Measurements from ENCODE around the gene PLEKHM3. TPM values are rescaled to one million over a fixed set of nuclear protein-coding genes. Genes with fewer than 3 reads are reported as not detected.
A peak's percentile ranks its signal among the peaks of the same experiment; 100 is the strongest.
"Not testable (repeated sequence)": the region's sequence is repeated elsewhere in the genome, so short reads cannot be mapped to it uniquely, and the experiment has no call there.

The PLEKHM3 gene
- total and polyA plus RNA-seq, 4 experiments from 2014 or later, result 2.9 to 16.1 (median 9.3) TPM

- Mint-ChIP-seq H3K36me3 (peaks cover 16 to 18% of the 10 kb centered on the region in 2 donors), H3K4me3 (no peak overlapping the region)
These were observed 75.1 kb downstream of the PLEKHM3 start for GRCh38 chr2:207950063-207950760.

GRCh38 chr2:207949245-207949644 is 76.1 kb downstream of the PLEKHM3 start:
- peaks cover 26% of the 10 kb centered on the region in 2 donors for H3K36me3 Mint-ChIP-seq
- intact Hi-C loops (cut with micrococcal nuclease), result not testable (repeated sequence)

More at GRCh38 chr2:207950063-207950760, 75.1 kb downstream of the PLEKHM3 start:
- CTCF ChIA-PET (ENCODE audit: partially characterized antibody), result no interaction called here
- POLR2A ChIA-PET (ENCODE audit: partially characterized antibody), result no interaction called here
- Histone ChIP-seq H3K4me1 (ENCODE audit: insufficient read depth, low read length) (no peaks in the 10 kb centered on the region), H3K27ac (ENCODE audit: low read depth, low read length) (no peak overlapping the region), H3K27me3 (ENCODE audit: insufficient read depth, low read length) (no peaks in the 10 kb centered on the region), H3K9me3 (ENCODE audit: control insufficient read depth in 1 of 2, low read length in 2 of 2) (no peaks in the 10 kb centered on the region), H3K4me3 (ENCODE audit: low read length in 2 of 2) (no peak overlapping the region), H3K36me3 (ENCODE audit: insufficient read depth, low read length) (no peaks in the 10 kb centered on the region)
- H3K9me3 Mint-ChIP-seq, result no peaks in the 10 kb centered on the region
- no peak overlapping the region for H3K27ac Mint-ChIP-seq
- H3K27me3 Mint-ChIP-seq, result no peaks in the 10 kb centered on the region
- peaks cover 0 to 7% (median 4%) of the 10 kb centered on the region in 4 donors for H3K4me1 Mint-ChIP-seq
- intact Hi-C loops (cut with micrococcal nuclease), result no loop called here
- no peak for DNase-seq

GRCh38 chr2:207944979-207945600 is 80.2 kb downstream of the PLEKHM3 start:
- ChIA-PET CTCF (ENCODE audit: partially characterized antibody) (no interaction called here), POLR2A (ENCODE audit: partially characterized antibody) (no interaction called here)
- DNase-seq, result no peak
- H3K27ac Mint-ChIP-seq, result no peak overlapping the region
- no peaks in the 10 kb centered on the region for H3K9me3 Mint-ChIP-seq
- peaks cover 35 to 37% of the 10 kb centered on the region in 2 donors for H3K36me3 Mint-ChIP-seq
- H3K27me3 Mint-ChIP-seq, result no peaks in the 10 kb centered on the region
- no peak overlapping the region for H3K27ac ChIP-seq (ENCODE audit: low read depth, low read length)
- no peaks in the 10 kb centered on the region for H3K9me3 ChIP-seq (ENCODE audit: control insufficient read depth in 1 of 2, low read length in 2 of 2)
- no peak overlapping the region for H3K4me3 Mint-ChIP-seq
- no peak overlapping the region for H3K4me3 ChIP-seq (ENCODE audit: low read length in 2 of 2)
- no peaks in the 10 kb centered on the region for H3K4me1 ChIP-seq (ENCODE audit: insufficient read depth, low read length)
- H3K36me3 ChIP-seq (ENCODE audit: insufficient read depth, low read length), result no peaks in the 10 kb centered on the region
- no peaks in the 10 kb centered on the region for H3K27me3 ChIP-seq (ENCODE audit: insufficient read depth, low read length)
- peaks cover 0 to 7% (median 6%) of the 10 kb centered on the region in 4 donors for H3K4me1 Mint-ChIP-seq
- intact Hi-C loops (cut with micrococcal nuclease), result no loop called here

More at GRCh38 chr2:207949245-207949644, 76.1 kb downstream of the PLEKHM3 start:
- H3K27ac Mint-ChIP-seq; H3K27me3 ChIP-seq (ENCODE audit: insufficient read depth, low read length); H3K27me3 Mint-ChIP-seq; H3K9me3 ChIP-seq (ENCODE audit: control insufficient read depth in 1 of 2, low read length in 2 of 2); H3K4me3 ChIP-seq (ENCODE audit: low read length in 2 of 2); H3K9me3 Mint-ChIP-seq; H3K4me1 ChIP-seq (ENCODE audit: insufficient read depth, low read length); H3K27ac ChIP-seq (ENCODE audit: low read depth, low read length); H3K36me3 ChIP-seq (ENCODE audit: insufficient read depth, low read length); H3K4me1 Mint-ChIP-seq; H3K4me3 Mint-ChIP-seq; POLR2A ChIA-PET (ENCODE audit: partially characterized antibody); DNase-seq: not testable (repeated sequence)
- CTCF ChIA-PET (ENCODE audit: partially characterized antibody), result interaction anchor here (1.4 kb wide), 1 partner anchor 13 kb away, joined by 3 read pairs; no protein-coding TSS in a partner anchor

GRCh38 chr2:207944334-207944733 is 81.0 kb downstream of the PLEKHM3 start:
- H3K36me3 ChIP-seq (ENCODE audit: insufficient read depth, low read length), result no peaks in the 10 kb centered on the region
- no peaks in the 10 kb centered on the region for H3K27me3 ChIP-seq (ENCODE audit: insufficient read depth, low read length)
- H3K9me3 Mint-ChIP-seq, result no peaks in the 10 kb centered on the region
- POLR2A ChIA-PET (ENCODE audit: partially characterized antibody), result no interaction called here
- no peak for DNase-seq
- no peak overlapping the region for H3K27ac Mint-ChIP-seq
- H3K36me3 Mint-ChIP-seq, result peaks cover 35 to 40% of the 10 kb centered on the region in 2 donors
- H3K4me3 ChIP-seq (ENCODE audit: low read length in 2 of 2), result no peak overlapping the region
- intact Hi-C loops (cut with micrococcal nuclease), result no loop called here
- no peak overlapping the region for H3K4me3 Mint-ChIP-seq
- no peaks in the 10 kb centered on the region for H3K9me3 ChIP-seq (ENCODE audit: control insufficient read depth in 1 of 2, low read length in 2 of 2)
- no peaks in the 10 kb centered on the region for H3K27me3 Mint-ChIP-seq
- peaks cover 0 to 7% (median 7%) of the 10 kb centered on the region in 4 donors for H3K4me1 Mint-ChIP-seq
- no peaks in the 10 kb centered on the region for H3K4me1 ChIP-seq (ENCODE audit: insufficient read depth, low read length)
- CTCF ChIA-PET (ENCODE audit: partially characterized antibody), result no interaction called here
- no peak overlapping the region for H3K27ac ChIP-seq (ENCODE audit: low read depth, low read length)

GRCh38 chr2:207939342-207940108 is 85.8 kb downstream of the PLEKHM3 start:
- POLR2A ChIA-PET (ENCODE audit: partially characterized antibody), result no interaction called here
- Histone ChIP-seq H3K9me3 (ENCODE audit: control insufficient read depth in 1 of 2, low read length in 2 of 2) (no peaks in the 10 kb centered on the region), H3K36me3 (ENCODE audit: insufficient read depth, low read length) (no peaks in the 10 kb centered on the region), H3K4me3 (ENCODE audit: low read length in 2 of 2) (no peak overlapping the region), H3K27ac (ENCODE audit: low read depth, low read length) (no peak overlapping the region), H3K27me3 (ENCODE audit: insufficient read depth, low read length) (no peaks in the 10 kb centered on the region), H3K4me1 (ENCODE audit: insufficient read depth, low read length) (no peaks in the 10 kb centered on the region)
- Mint-ChIP-seq H3K27me3 (no peaks in the 10 kb centered on the region), H3K36me3 (peaks cover 22 to 23% of the 10 kb centered on the region in 2 donors), H3K4me3 (no peak overlapping the region), H3K27ac (peak overlapping the region in 2 of 7 donors; percentile 16 to 19), H3K4me1 (peaks cover 0 to 7% (median 2%) of the 10 kb centered on the region in 4 donors), H3K9me3 (no peaks in the 10 kb centered on the region)
- CTCF ChIA-PET (ENCODE audit: partially characterized antibody), result no interaction called here
- no peak for DNase-seq
- intact Hi-C loops (cut with micrococcal nuclease), result no loop called here

- Histone ChIP-seq H3K4me1 (ENCODE audit: insufficient read depth, low read length) (no peaks in the 10 kb centered on the region), H3K27ac (ENCODE audit: low read depth, low read length) (no peak overlapping the region), H3K27me3 (ENCODE audit: insufficient read depth, low read length) (no peaks in the 10 kb centered on the region), H3K4me3 (ENCODE audit: low read length in 2 of 2) (no peak overlapping the region), H3K9me3 (ENCODE audit: control insufficient read depth in 1 of 2, low read length in 2 of 2) (no peaks in the 10 kb centered on the region), H3K36me3 (ENCODE audit: insufficient read depth, low read length) (no peaks in the 10 kb centered on the region)
- DNase-seq, result no peak
- ChIA-PET POLR2A (ENCODE audit: partially characterized antibody) (no interaction called here), CTCF (ENCODE audit: partially characterized antibody) (no interaction called here)
- Mint-ChIP-seq H3K27ac (peak overlapping the region in 1 of 7 donors; percentile 16), H3K36me3 (peaks cover 15 to 17% of the 10 kb centered on the region in 2 donors), H3K27me3 (no peaks in the 10 kb centered on the region), H3K4me1 (peaks cover 0 to 7% (median 2%) of the 10 kb centered on the region in 4 donors), H3K4me3 (no peak overlapping the region), H3K9me3 (no peaks in the 10 kb centered on the region)
- intact Hi-C loops (cut with micrococcal nuclease), result no loop called here
These were observed 86.4 kb downstream of the PLEKHM3 start for GRCh38 chr2:207938886-207939285.

GRCh38 chr2:207938415-207938814 is 86.9 kb downstream of the PLEKHM3 start:
- Mint-ChIP-seq H3K36me3 (peaks cover 14 to 16% of the 10 kb centered on the region in 2 donors), H3K4me3 (no peak overlapping the region), H3K27ac (no peak overlapping the region), H3K9me3 (no peaks in the 10 kb centered on the region), H3K27me3 (no peaks in the 10 kb centered on the region), H3K4me1 (peaks cover 0 to 7% (median 2%) of the 10 kb centered on the region in 4 donors)
- Histone ChIP-seq H3K9me3 (ENCODE audit: control insufficient read depth in 1 of 2, low read length in 2 of 2) (no peaks in the 10 kb centered on the region), H3K36me3 (ENCODE audit: insufficient read depth, low read length) (no peaks in the 10 kb centered on the region), H3K4me3 (ENCODE audit: low read length in 2 of 2) (no peak overlapping the region), H3K27ac (ENCODE audit: low read depth, low read length) (no peak overlapping the region), H3K4me1 (ENCODE audit: insufficient read depth, low read length) (no peaks in the 10 kb centered on the region), H3K27me3 (ENCODE audit: insufficient read depth, low read length) (no peaks in the 10 kb centered on the region)
- ChIA-PET POLR2A (ENCODE audit: partially characterized antibody) (no interaction called here), CTCF (ENCODE audit: partially characterized antibody) (no interaction called here)
- intact Hi-C loops (cut with micrococcal nuclease), result no loop called here
- DNase-seq, result no peak

Data from CD4-positive, alpha-beta memory T cell (primary cell).